Liver (tissue), 3 donors: ENCODE measurements around the gene IL12RB2.

Experiments used
- CTCF ChIP-seq: fragments of 150-350 bp; IDR thresholded peaks from 2 replicates; pipeline ENCODE4 v1.5.1; 2017; ENCODE audit warnings: improper control_type of control experiment, low read depth, low read length; ENCODE audit not compliant: missing input control
- GABPA ChIP-seq, 2 donors: IDR thresholded peaks in 1 of 2; conservative IDR thresholded peaks in 1 of 2; 2 replicates each; pipeline ENCODE4 v1.6.1; 2016; ENCODE audit warnings: antibody characterized with exemption in 2 of 2, mild to moderate bottlenecking in 1 of 2, moderate library complexity in 1 of 2
- JUND ChIP-seq, 2 donors: IDR thresholded peaks; 2 replicates each; pipeline ENCODE4 v1.6.1; 2016; ENCODE audit warnings: antibody characterized with exemption in 2 of 2
- NR2F2 ChIP-seq: IDR thresholded peaks from 2 replicates; pipeline ENCODE4 v1.6.1; 2016; ENCODE audit warnings: antibody characterized with exemption
- RAD21 ChIP-seq, 2 donors: IDR thresholded peaks; 2 replicates each; pipeline ENCODE4 v1.6.1; 2016; ENCODE audit warnings: antibody characterized with exemption in 2 of 2, mild to moderate bottlenecking in 2 of 2
- REST ChIP-seq: IDR thresholded peaks from 2 replicates; pipeline ENCODE4 v1.6.1; 2016; ENCODE audit warnings: antibody characterized with exemption, mild to moderate bottlenecking
- SP1 ChIP-seq: IDR thresholded peaks from 2 replicates; pipeline ENCODE4 v1.6.1; 2018; ENCODE audit warnings: antibody characterized with exemption, mild to moderate bottlenecking
- YY1 ChIP-seq: IDR thresholded peaks from 2 replicates; pipeline ENCODE4 v1.6.1; 2016; ENCODE audit warnings: antibody characterized with exemption, mild to moderate bottlenecking
- TF ChIP-seq, protein P1 (sequence below): IDR thresholded peaks from 2 replicates; pipeline ENCODE4 v1.6.1; 2016; ENCODE audit warnings: antibody characterized with exemption
- donor health status: healthy.
- donor health status: healthy.

DNA sequence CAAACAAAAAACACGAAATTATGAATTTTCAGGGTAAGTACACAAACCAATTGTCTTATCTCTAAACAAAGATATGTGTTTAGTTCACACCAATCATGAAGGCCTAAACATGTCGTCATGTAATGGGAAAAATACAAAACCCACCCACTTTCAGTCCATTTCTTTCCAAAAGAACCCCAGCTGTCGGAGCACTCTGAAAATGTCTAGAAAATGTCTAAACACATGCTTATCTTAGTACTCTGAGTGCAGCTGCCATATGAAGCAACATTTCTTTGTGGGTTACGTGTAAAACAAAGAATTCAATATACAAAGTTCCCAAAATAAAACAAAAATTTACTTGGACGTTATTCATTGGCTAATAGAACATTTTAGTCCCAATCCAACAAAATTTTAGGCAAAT lies 99.8 kb downstream of the IL12RB2 start:
- TF ChIP-seq CTCF = no peak
- TF ChIP-seq RAD21 (IDR thresholded peaks at IDR 0.05) = no peak
- TF ChIP-seq GABPA (IDR thresholded peaks at IDR 0.05 in 1 of 2, conservative IDR thresholded peaks at IDR 0.05 in 1 of 2) = no peak
- no peak for TF ChIP-seq NR2F2
- TF ChIP-seq YY1 = no peak
- no peak for TF ChIP-seq SP1
- no peak for TF ChIP-seq JUND (IDR thresholded peaks at IDR 0.05)
- no peak for TF ChIP-seq REST
- TF ChIP-seq, protein P1, sequence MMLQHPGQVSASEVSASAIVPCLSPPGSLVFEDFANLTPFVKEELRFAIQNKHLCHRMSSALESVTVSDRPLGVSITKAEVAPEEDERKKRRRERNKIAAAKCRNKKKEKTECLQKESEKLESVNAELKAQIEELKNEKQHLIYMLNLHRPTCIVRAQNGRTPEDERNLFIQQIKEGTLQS = no peak
